ENCODE measurements around the gene HDGF.

Gene HDGF

DNA sequence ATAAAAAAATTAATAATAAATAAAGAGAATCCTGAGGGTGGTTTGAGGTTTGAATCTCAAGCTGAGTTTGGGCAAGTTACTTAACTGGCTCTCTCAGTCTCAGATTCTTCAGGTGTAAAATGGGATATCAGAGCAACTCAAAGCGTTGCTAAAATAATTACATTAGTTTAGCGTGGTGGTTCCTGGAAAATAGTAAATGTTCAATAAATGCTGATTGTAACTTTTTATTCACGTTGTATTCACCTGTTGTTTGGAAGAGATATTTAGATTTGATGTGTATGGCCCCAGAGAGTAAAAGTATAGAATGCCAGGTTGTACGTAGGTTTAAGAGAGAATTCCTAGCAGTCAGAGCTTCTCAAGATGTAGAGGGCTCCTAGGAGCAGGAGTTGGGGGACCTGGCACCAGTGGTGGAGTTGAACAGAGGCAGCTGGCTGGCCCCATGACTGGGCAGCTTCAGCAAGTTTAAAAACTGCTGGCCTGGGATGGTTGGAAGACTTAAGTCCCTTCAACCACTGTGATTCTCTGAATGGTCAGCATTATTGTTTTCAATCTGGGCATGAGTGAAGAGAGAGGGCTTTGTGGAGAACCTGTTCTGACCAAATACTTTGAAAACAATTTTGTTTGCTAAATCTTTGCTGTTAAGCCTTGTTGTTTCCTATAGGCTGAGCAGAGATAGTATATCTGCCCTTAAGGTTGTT, 38.3 kb upstream of the HDGF start:
- Histone ChIP-seq H3K9me2 (replicated peaks; ENCODE audit: control insufficient read depth, low read length) (no peaks in the 10 kb centered on the region), H3F3A (ENCODE audit: control insufficient read depth, insufficient read depth) (peaks cover 2% of the 10 kb centered on the region; the same call in 1 of the 2 replicates), H3K36me3 (ENCODE audit: control insufficient read depth, low read length) (peaks cover 74% of the 10 kb centered on the region), H3K27ac (ENCODE audit: low read depth, low read length) (no peak overlapping the region), H3K4me2 (ENCODE audit: low read length) (no peak overlapping the region), H3K9me3 (ENCODE audit: control insufficient read depth, insufficient read depth, low read length) (no peaks in the 10 kb centered on the region), H4K20me1 (ENCODE audit: control insufficient read depth, insufficient read depth, low read depth, low read length) (no peaks in the 10 kb centered on the region; the same call in 1 of the 2 replicates), H3K79me2 (ENCODE audit: control insufficient read depth, low read length) (peaks cover 9% of the 10 kb centered on the region; the same call in 1 of the 2 replicates), H3K4me3 (ENCODE audit: low read length) (no peak overlapping the region), H3K4me1 (ENCODE audit: control insufficient read depth, low read length) (peaks cover 8% of the 10 kb centered on the region), H3K27me3 (ENCODE audit: control insufficient read depth, low read length) (no peaks in the 10 kb centered on the region)
- TF ChIP-seq CTCF (IDR thresholded peaks at IDR 0.05; ENCODE audit: low read depth, low read length, poor library complexity, severe bottlenecking) (no peak), EZH2phosphoT487 (IDR thresholded peaks at IDR 0.05; ENCODE audit: borderline replicate concordance, low read length) (no peak)

GRCh38 chr1:156788136-156788535, 36.7 kb upstream of the HDGF start:
- peaks cover 14% of the 10 kb centered on the region for H3K79me2 ChIP-seq (ENCODE audit: control insufficient read depth, low read length)
- peaks cover 72% of the 10 kb centered on the region for H3K36me3 ChIP-seq (ENCODE audit: control insufficient read depth, low read length)
- no peaks in the 10 kb centered on the region for H3F3A ChIP-seq (ENCODE audit: control insufficient read depth, insufficient read depth)
- TF ChIP-seq CTCF (IDR thresholded peaks at IDR 0.05; ENCODE audit: low read depth, low read length, poor library complexity, severe bottlenecking) (no peak), EZH2phosphoT487 (IDR thresholded peaks at IDR 0.05; ENCODE audit: borderline replicate concordance, low read length) (no peak)
- H3K4me3 ChIP-seq (ENCODE audit: low read length) = no peak overlapping the region
- H3K9me3 ChIP-seq (ENCODE audit: control insufficient read depth, insufficient read depth, low read length) = no peaks in the 10 kb centered on the region
- no peaks in the 10 kb centered on the region; the same call in 1 of the 2 replicates for H4K20me1 ChIP-seq (ENCODE audit: control insufficient read depth, insufficient read depth, low read depth, low read length)
- H3K4me1 ChIP-seq (ENCODE audit: control insufficient read depth, low read length) = peaks cover 4% of the 10 kb centered on the region
- H3K27ac ChIP-seq (ENCODE audit: low read depth, low read length) = no peak overlapping the region
- H3K9me2 ChIP-seq (replicated peaks; ENCODE audit: control insufficient read depth, low read length) = no peaks in the 10 kb centered on the region
- H3K27me3 ChIP-seq (ENCODE audit: control insufficient read depth, low read length) = no peaks in the 10 kb centered on the region
- no peak overlapping the region for H3K4me2 ChIP-seq (ENCODE audit: low read length)

DNA sequence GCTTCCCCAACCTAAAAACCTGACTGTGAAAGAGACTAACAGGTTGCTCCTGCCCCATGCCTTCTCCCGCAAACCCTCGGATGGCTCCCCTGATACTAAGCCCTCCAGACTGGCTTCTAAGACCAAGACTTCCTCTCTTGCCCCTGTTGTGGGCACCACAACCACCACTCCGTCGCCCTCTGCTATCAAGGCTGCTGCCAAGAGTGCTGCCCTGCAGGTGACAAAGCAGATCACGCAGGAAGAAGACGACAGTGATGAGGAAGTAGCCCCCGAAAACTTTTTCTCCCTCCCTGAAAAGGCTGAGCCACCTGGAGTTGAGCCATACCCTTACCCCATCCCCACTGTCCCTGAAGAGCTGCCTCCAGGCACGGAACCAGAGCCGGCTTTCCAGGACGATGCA, 35.2 kb upstream of the HDGF start:
- no peak for TF ChIP-seq EZH2phosphoT487 (IDR thresholded peaks at IDR 0.05; ENCODE audit: borderline replicate concordance, low read length)
- TF ChIP-seq CTCF (IDR thresholded peaks at IDR 0.05; ENCODE audit: low read depth, low read length, poor library complexity, severe bottlenecking) = no peak
- no peak overlapping the region for H3K4me2 ChIP-seq (ENCODE audit: low read length)
- H3K27ac ChIP-seq (ENCODE audit: low read depth, low read length) = no peak overlapping the region
- no peak overlapping the region for H3K4me3 ChIP-seq (ENCODE audit: low read length)
- peaks cover 72% of the 10 kb centered on the region for H3K36me3 ChIP-seq (ENCODE audit: control insufficient read depth, low read length)
- no peaks in the 10 kb centered on the region for H3K9me2 ChIP-seq (replicated peaks; ENCODE audit: control insufficient read depth, low read length)
- H4K20me1 ChIP-seq (ENCODE audit: control insufficient read depth, insufficient read depth, low read depth, low read length) = no peaks in the 10 kb centered on the region; the same call in 1 of the 2 replicates
- H3F3A ChIP-seq (ENCODE audit: control insufficient read depth, insufficient read depth) = no peaks in the 10 kb centered on the region
- no peaks in the 10 kb centered on the region for H3K4me1 ChIP-seq (ENCODE audit: control insufficient read depth, low read length)
- no peaks in the 10 kb centered on the region for H3K27me3 ChIP-seq (ENCODE audit: control insufficient read depth, low read length)
- no peaks in the 10 kb centered on the region for H3K9me3 ChIP-seq (ENCODE audit: control insufficient read depth, insufficient read depth, low read length)
- peaks cover 24% of the 10 kb centered on the region for H3K79me2 ChIP-seq (ENCODE audit: control insufficient read depth, low read length)
